Activated CD4-positive, alpha-beta T cell treated with anti-CD3 and anti-CD28 coated beads, Interleukin-2, amount 10 ng/mL, durations not matched to agents 24 days and 14 days (primary cell): ENCODE data around the gene GALR3. TPM values are rescaled to one million over a fixed set of nuclear protein-coding genes. Genes with fewer than 3 reads are reported as not detected.
A peak's percentile ranks its signal among the peaks of the same experiment; 100 is the strongest.

Experiments used
- DNase-seq: peaks from one replicate; pipeline ENCODE4 v3.0.0; 2022
- H3K27ac Mint-ChIP-seq: one replicate; pipeline ENCODE4 v1.8.0; 2022; ENCODE audit warnings: mild to moderate bottlenecking, mixed read lengths
- H3K27me3 Mint-ChIP-seq: one replicate; pipeline ENCODE4 v1.8.0; 2022; ENCODE audit warnings: mixed read lengths
- H3K36me3 Mint-ChIP-seq: one replicate; pipeline ENCODE4 v1.8.0; 2022; ENCODE audit warnings: low read depth, mild to moderate bottlenecking, mixed read lengths
- H3K4me1 Mint-ChIP-seq: one replicate; pipeline ENCODE4 v1.8.0; 2021; ENCODE audit warnings: mixed read lengths
- H3K4me3 Mint-ChIP-seq: one replicate; pipeline ENCODE4 v1.8.0; 2022; ENCODE audit warnings: mild to moderate bottlenecking, moderate library complexity, mixed read lengths
- H3K9me3 Mint-ChIP-seq: one replicate; pipeline ENCODE4 v1.8.0; 2021; ENCODE audit warnings: mixed read lengths
- intact Hi-C: fragments of 100-400 bp; cut with micrococcal nuclease; formaldehyde crosslinking; loops from one replicate; pipeline ENCODE4 v1.15.1; 2023
- total RNA-seq: library from RNA; stranded (reverse); gene quantifications from 2 replicates; pipeline ENCODE4 v1.2.3, GENCODE V29; 2022

GALR3 gene
- total RNA-seq, 1 donor from 2014 or later = not detected

GRCh38 chr22:37820350-37820749 is 2.8 kb upstream of the GALR3 start:
- peaks cover 11% of the 10 kb centered on the region for H3K4me1 Mint-ChIP-seq
- H3K27ac Mint-ChIP-seq = no peak overlapping the region
- DNase-seq = no peak
- intact Hi-C loops = no loop called here
- H3K27me3 Mint-ChIP-seq = peaks cover 32% of the 10 kb centered on the region
- H3K4me3 Mint-ChIP-seq = no peak overlapping the region
- no peaks in the 10 kb centered on the region for H3K9me3 Mint-ChIP-seq
- H3K36me3 Mint-ChIP-seq = peaks cover 2% of the 10 kb centered on the region

GRCh38 chr22:37822079-37822833 is 926 bp upstream of the GALR3 start:
- no peaks in the 10 kb centered on the region for H3K36me3 Mint-ChIP-seq
- DNase-seq = no peak
- H3K27ac Mint-ChIP-seq = no peak overlapping the region
- no peaks in the 10 kb centered on the region for H3K9me3 Mint-ChIP-seq
- peaks cover 34% of the 10 kb centered on the region for H3K27me3 Mint-ChIP-seq
- no peak overlapping the region for H3K4me3 Mint-ChIP-seq
- intact Hi-C loops = no loop called here
- H3K4me1 Mint-ChIP-seq = peaks cover 13% of the 10 kb centered on the region

GRCh38 chr22:37824674-37825641 is 1.8 kb downstream of the GALR3 start:
- peak; percentile 77 for DNase-seq
- no peaks in the 10 kb centered on the region for H3K9me3 Mint-ChIP-seq
- intact Hi-C loops = no loop called here
- H3K4me1 Mint-ChIP-seq = peaks cover 5% of the 10 kb centered on the region
- peak overlapping the region; percentile 70 for H3K27ac Mint-ChIP-seq
- H3K4me3 Mint-ChIP-seq = peak overlapping the region; percentile 72
- H3K27me3 Mint-ChIP-seq = peaks cover 25% of the 10 kb centered on the region
- peaks cover 5% of the 10 kb centered on the region for H3K36me3 Mint-ChIP-seq

GRCh38 chr22:37827056-37827455 is 3.9 kb downstream of the GALR3 start:
- DNase-seq = no peak
- intact Hi-C loops = no loop called here
- Mint-ChIP-seq H3K4me1 (peaks cover 5% of the 10 kb centered on the region), H3K36me3 (peaks cover 15% of the 10 kb centered on the region), H3K27me3 (peaks cover 13% of the 10 kb centered on the region), H3K27ac (peak overlapping the region; percentile 32), H3K4me3 (no peak overlapping the region), H3K9me3 (no peaks in the 10 kb centered on the region)

GRCh38 chr22:37830093-37830842 is 7.1 kb downstream of the GALR3 start:
- intact Hi-C loops = no loop called here
- Mint-ChIP-seq H3K27me3 (peaks cover 2% of the 10 kb centered on the region), H3K36me3 (peaks cover 34% of the 10 kb centered on the region), H3K9me3 (no peaks in the 10 kb centered on the region), H3K4me1 (peaks cover 2% of the 10 kb centered on the region), H3K27ac (no peak overlapping the region), H3K4me3 (no peak overlapping the region)
- no peak for DNase-seq

GRCh38 chr22:37831472-37831871 is 8.3 kb downstream of the GALR3 start:
- intact Hi-C loops = no loop called here
- H3K4me3 Mint-ChIP-seq = no peak overlapping the region
- no peaks in the 10 kb centered on the region for H3K4me1 Mint-ChIP-seq
- no peak for DNase-seq
- no peaks in the 10 kb centered on the region for H3K9me3 Mint-ChIP-seq
- no peak overlapping the region for H3K27ac Mint-ChIP-seq
- H3K36me3 Mint-ChIP-seq = peaks cover 34% of the 10 kb centered on the region
- no peaks in the 10 kb centered on the region for H3K27me3 Mint-ChIP-seq

- Mint-ChIP-seq H3K9me3 (no peaks in the 10 kb centered on the region), H3K4me3 (no peak overlapping the region), H3K36me3 (peaks cover 38% of the 10 kb centered on the region), H3K4me1 (no peaks in the 10 kb centered on the region), H3K27me3 (no peaks in the 10 kb centered on the region), H3K27ac (no peak overlapping the region)
- intact Hi-C loops = no loop called here
- DNase-seq = no peak
Measured at GRCh38 chr22:37832022-37832857, 9.1 kb downstream of the GALR3 start.

- Mint-ChIP-seq H3K4me3 (peak overlapping the region; percentile 78), H3K36me3 (peaks cover 27% of the 10 kb centered on the region), H3K27ac (peak overlapping the region; percentile 32), H3K9me3 (no peaks in the 10 kb centered on the region), H3K27me3 (no peaks in the 10 kb centered on the region), H3K4me1 (peaks cover 16% of the 10 kb centered on the region)
- intact Hi-C loops = no loop called here
- no peak for DNase-seq
Measured at GRCh38 chr22:37842015-37842793, 19.0 kb downstream of the GALR3 start.

GRCh38 chr22:37843741-37844089 is 20.5 kb downstream of the GALR3 start:
- peaks cover 27% of the 10 kb centered on the region for H3K4me1 Mint-ChIP-seq
- peak; percentile 89 for DNase-seq
- H3K4me3 Mint-ChIP-seq = peak overlapping the region; percentile 93
- no peaks in the 10 kb centered on the region for H3K9me3 Mint-ChIP-seq
- H3K27me3 Mint-ChIP-seq = no peaks in the 10 kb centered on the region
- intact Hi-C loops = loop anchor here (1.0 to 2.0 kb wide), 3 partner anchors 36 to 235 kb away; partner anchors contain the start of genes C22orf23, GCAT, GGA1 and POLR2F
- peak overlapping the region; percentile 92 for H3K27ac Mint-ChIP-seq
- H3K36me3 Mint-ChIP-seq = peaks cover 21% of the 10 kb centered on the region

GRCh38 chr22:37844904-37845329 is 21.7 kb downstream of the GALR3 start:
- no peak for DNase-seq
- Mint-ChIP-seq H3K4me3 (peak overlapping the region; percentile 93), H3K9me3 (no peaks in the 10 kb centered on the region), H3K36me3 (peaks cover 24% of the 10 kb centered on the region), H3K27ac (peak overlapping the region; percentile 84), H3K27me3 (no peaks in the 10 kb centered on the region), H3K4me1 (peaks cover 32% of the 10 kb centered on the region)
- intact Hi-C loops = loop anchor here (1.0 to 2.0 kb wide), 3 partner anchors 38 to 237 kb away; partner anchors contain the start of genes C22orf23, GCAT, GGA1 and POLR2F

GRCh38 chr22:37846433-37846832 is 23.3 kb downstream of the GALR3 start:
- peaks cover 39% of the 10 kb centered on the region for H3K4me1 Mint-ChIP-seq
- H3K36me3 Mint-ChIP-seq = peaks cover 30% of the 10 kb centered on the region

GRCh38 chr22:37848587-37849088 is 25.5 kb downstream of the GALR3 start:
- peak; percentile 80 for DNase-seq
- Mint-ChIP-seq H3K9me3 (no peaks in the 10 kb centered on the region), H3K4me1 (peaks cover 37% of the 10 kb centered on the region), H3K27ac (peak overlapping the region; percentile 97), H3K27me3 (no peaks in the 10 kb centered on the region), H3K4me3 (peak overlapping the region; percentile 98), H3K36me3 (peaks cover 35% of the 10 kb centered on the region)
- intact Hi-C loops = loop anchor here (1.0 kb wide), 2 partner anchors 86 to 240 kb away; partner anchors contain the start of gene GGA1

More at GRCh38 chr22:37846433-37846832, 23.3 kb downstream of the GALR3 start:
- H3K9me3 Mint-ChIP-seq = no peaks in the 10 kb centered on the region
- DNase-seq = no peak
- no peak overlapping the region for H3K4me3 Mint-ChIP-seq
- H3K27me3 Mint-ChIP-seq = no peaks in the 10 kb centered on the region
- no peak overlapping the region for H3K27ac Mint-ChIP-seq
- intact Hi-C loops = no loop called here
